Karpas-422 (cell line): ENCODE results near the gene FCN2. TPM values are rescaled to one million over a fixed set of nuclear protein-coding genes. Genes with fewer than 3 reads are reported as not detected.

Experiments used
- DNase-seq: peaks from one replicate; pipeline ENCODE4 v3.0.0-alpha.2; 2015
- H2AFZ ChIP-seq: fragments of 200-600 bp; sonication (generic); 2 replicates; pipeline ENCODE4 v1.6.1; 2014; ENCODE audit warnings: antibody characterized with exemption, low read length, mixed read lengths
- H3K27ac ChIP-seq: fragments of 200-600 bp; sonication (generic); 2 replicates; pipeline ENCODE4 v1.5.1; 2014; ENCODE audit warnings: mild to moderate bottlenecking, low read length, moderate library complexity
- H3K27me3 ChIP-seq: fragments of 200-600 bp; sonication (generic); 2 replicates; pipeline ENCODE4 v1.6.1; 2014; ENCODE audit warnings: low read length, mixed read lengths
- H3K36me3 ChIP-seq: fragments of 200-600 bp; sonication (generic); 2 replicates; pipeline ENCODE4 v1.6.1; 2014; ENCODE audit warnings: low read length, mixed read lengths; ENCODE audit not compliant: insufficient read depth
- H3K4me1 ChIP-seq: fragments of 200-600 bp; sonication (generic); 2 replicates; pipeline ENCODE4 v1.6.1; 2014; ENCODE audit warnings: mild to moderate bottlenecking, low read length, mixed read lengths
- H3K4me2 ChIP-seq: fragments of 200-600 bp; sonication (generic); 2 replicates; pipeline ENCODE4 v1.6.1; 2014; ENCODE audit warnings: low read length, low read depth, mild to moderate bottlenecking; ENCODE audit not compliant: poor library complexity, severe bottlenecking
- H3K4me3 ChIP-seq: fragments of 200-600 bp; sonication (generic); 2 replicates; pipeline ENCODE4 v1.5.1; 2014; ENCODE audit warnings: mild to moderate bottlenecking, antibody characterized with exemption, low read length, mixed read lengths
- H3K79me2 ChIP-seq: fragments of 200-600 bp; sonication (generic); 2 replicates; pipeline ENCODE4 v1.6.1; 2014; ENCODE audit warnings: mild to moderate bottlenecking, low read length, mixed read lengths
- H3K9ac ChIP-seq: fragments of 200-600 bp; sonication (generic); 2 replicates; pipeline ENCODE4 v1.6.0; 2014; ENCODE audit warnings: low read length
- H3K9me2 ChIP-seq: fragments of 200-600 bp; sonication (generic), shearing (Covaris generic); replicated peaks from 2 replicates; pipeline ENCODE4 v1.6.0; 2014; ENCODE audit warnings: mild to moderate bottlenecking, low read length, moderate library complexity; ENCODE audit not compliant: insufficient read depth
- H3K9me3 ChIP-seq: fragments of 300-700, 200-600 bp; sonication (generic); 2 replicates; pipeline ENCODE4 v1.6.1; 2014; ENCODE audit warnings: low read length, mixed read lengths
- H4K20me1 ChIP-seq: fragments of 200-600 bp; sonication (generic); 2 replicates; pipeline ENCODE4 v1.6.1; 2014; ENCODE audit warnings: mild to moderate bottlenecking, antibody characterized with exemption, low read length, low read depth; ENCODE audit not compliant: insufficient read depth
- total RNA-seq: library from RNA; depleted of rRNA; stranded (reverse); fragments of >200 nt; shearing (Covaris generic); gene quantifications from 2 replicates; pipeline ENCODE4 v1.2.3, GENCODE V29; 2014; ENCODE audit warnings: low replicate concordance; rRNA removed

The FCN2 gene
- total RNA-seq: not detected in 2 replicates

DNA sequence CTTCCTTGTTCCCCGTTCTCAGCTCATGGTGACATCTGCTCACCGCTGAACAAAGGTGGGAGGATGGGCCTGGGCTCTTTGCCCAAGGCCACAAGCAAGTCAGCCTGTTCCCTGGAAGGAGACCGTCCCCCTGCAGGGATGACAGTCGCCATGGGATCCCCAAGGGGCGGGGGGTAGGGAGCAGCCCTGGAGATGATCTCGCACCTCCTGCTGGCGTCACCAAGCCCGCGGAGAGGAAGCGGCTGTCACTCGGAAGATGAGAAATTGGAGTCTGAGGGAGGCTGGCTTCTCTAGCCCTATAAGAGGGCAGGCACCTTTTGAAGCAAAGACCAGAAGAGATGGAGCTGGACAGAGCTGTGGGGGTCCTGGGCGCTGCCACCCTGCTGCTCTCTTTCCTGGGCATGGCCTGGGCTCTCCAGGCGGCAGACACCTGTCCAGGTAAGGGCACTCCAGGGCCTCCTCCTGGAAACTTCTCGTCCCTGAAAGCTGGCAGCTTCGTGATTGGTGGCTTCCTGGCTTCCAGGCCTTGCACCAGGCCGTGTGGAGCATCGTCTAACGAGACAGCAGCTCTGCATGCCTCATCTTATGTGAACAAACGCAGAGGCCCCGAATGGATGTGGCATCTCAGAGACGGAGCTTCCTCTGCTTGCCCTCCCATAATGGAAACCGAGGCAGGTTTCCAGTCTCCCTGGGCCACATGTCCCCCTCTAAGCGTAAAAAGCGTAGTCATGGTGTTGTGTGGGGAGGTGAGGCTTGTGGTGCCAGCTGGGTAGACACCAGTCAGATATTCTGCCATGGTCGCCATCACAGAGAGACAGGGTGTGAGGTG is at the start of gene FCN2:
FCN2 (plus strand) TSS at position 327 of the 829 bp plus-strand sequence; CDS start at position 339, 12 bp downstream.
- H3K79me2 ChIP-seq: no peaks in the 10 kb centered on the region
- H3K9me2 ChIP-seq: peaks cover 2% of the 10 kb centered on the region
- H3K27ac ChIP-seq: no peak within 1 kb of the TSS
- H3K9me3 ChIP-seq: no peaks in the 10 kb centered on the region
- H4K20me1 ChIP-seq: no peaks in the 10 kb centered on the region
- no peaks in the 10 kb centered on the region for H3K36me3 ChIP-seq
- no peak for DNase-seq
- no peak within 1 kb of the TSS for H3K4me2 ChIP-seq
- no peaks in the 10 kb centered on the region for H3K27me3 ChIP-seq
- H3K4me1 ChIP-seq: no peaks in the 10 kb centered on the region
- H3K9ac ChIP-seq: no peak within 1 kb of the TSS
- no peak within 1 kb of the TSS for H3K4me3 ChIP-seq
- H2AFZ ChIP-seq: no peak within 1 kb of the TSS

DNA sequence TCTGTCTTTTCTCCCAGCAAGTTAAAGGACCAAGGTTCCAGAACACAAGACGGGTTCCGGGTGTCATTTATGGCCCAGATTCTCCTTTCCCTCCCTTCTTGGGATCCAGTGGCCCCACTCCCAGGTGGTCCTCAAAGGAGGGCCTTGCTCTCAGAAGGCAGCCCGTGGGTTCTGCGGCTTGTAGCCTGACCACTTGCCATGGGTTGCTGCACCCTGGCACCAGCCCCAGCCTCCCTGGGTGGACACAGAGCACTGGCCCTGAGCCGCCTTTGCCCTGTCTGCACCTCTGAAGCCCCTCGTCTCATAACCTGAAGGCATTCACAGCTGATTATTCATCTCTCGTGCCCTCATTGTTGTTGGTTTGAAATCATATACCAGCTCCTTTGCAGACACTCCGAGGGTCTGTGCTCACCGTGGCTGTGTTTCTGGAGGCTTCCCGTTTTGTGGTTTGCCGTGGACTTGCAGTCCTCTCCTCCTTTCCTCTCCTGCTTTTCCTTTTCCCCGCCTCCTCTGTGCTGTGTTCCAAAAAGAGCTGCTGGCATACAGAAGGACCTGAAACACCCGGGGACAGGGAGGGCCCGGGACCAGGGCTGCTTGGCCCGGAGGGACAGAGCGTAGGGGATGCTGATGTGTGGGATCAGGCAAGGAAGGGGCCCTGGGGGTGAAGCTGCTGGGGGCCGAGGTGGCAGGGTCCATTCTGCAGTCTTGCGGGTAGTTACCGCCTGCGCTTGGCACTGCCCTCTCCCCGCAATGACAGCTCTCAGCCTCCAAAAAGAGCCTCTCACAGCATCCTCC is 49.5 kb upstream of the FCN2 start:
- Histone ChIP-seq H3K9ac (no peak overlapping the region), H3K4me3 (no peak overlapping the region), H3K4me1 (no peaks in the 10 kb centered on the region), H3K79me2 (no peaks in the 10 kb centered on the region), H3K27ac (no peak overlapping the region), H3K27me3 (no peaks in the 10 kb centered on the region), H2AFZ (no peak overlapping the region), H3K4me2 (no peak overlapping the region), H4K20me1 (no peaks in the 10 kb centered on the region), H3K9me3 (no peaks in the 10 kb centered on the region), H3K9me2 (no peaks in the 10 kb centered on the region), H3K36me3 (no peaks in the 10 kb centered on the region)
- DNase-seq: no peak

DNA sequence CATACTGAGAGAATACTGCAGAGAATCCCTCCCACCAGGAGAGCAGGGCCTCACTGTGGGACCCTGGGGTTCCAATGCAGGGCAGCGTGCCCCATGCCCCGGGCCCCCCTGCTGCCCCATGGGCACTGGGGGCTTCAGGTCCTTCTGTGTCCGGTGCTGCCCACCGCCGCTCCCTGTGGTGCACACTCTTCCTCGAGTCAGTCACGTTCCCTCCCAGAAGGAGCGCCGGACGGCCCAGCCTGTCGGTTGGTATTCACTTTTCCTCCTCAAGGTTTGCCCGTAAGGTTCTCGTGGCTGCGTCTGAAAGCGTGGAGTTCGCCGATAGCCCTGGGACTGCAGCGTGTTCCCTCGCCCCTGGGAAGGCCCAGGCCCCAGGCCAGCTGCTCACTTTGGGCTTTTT is 48.1 kb upstream of the FCN2 start:
- Histone ChIP-seq H3K36me3 (no peaks in the 10 kb centered on the region), H3K4me1 (no peaks in the 10 kb centered on the region), H3K9ac (no peak overlapping the region), H2AFZ (no peak overlapping the region), H4K20me1 (no peaks in the 10 kb centered on the region), H3K27ac (no peak overlapping the region), H3K79me2 (no peaks in the 10 kb centered on the region), H3K4me2 (no peak overlapping the region), H3K4me3 (no peak overlapping the region), H3K9me2 (no peaks in the 10 kb centered on the region), H3K27me3 (no peaks in the 10 kb centered on the region), H3K9me3 (no peaks in the 10 kb centered on the region)
- DNase-seq: no peak

DNA sequence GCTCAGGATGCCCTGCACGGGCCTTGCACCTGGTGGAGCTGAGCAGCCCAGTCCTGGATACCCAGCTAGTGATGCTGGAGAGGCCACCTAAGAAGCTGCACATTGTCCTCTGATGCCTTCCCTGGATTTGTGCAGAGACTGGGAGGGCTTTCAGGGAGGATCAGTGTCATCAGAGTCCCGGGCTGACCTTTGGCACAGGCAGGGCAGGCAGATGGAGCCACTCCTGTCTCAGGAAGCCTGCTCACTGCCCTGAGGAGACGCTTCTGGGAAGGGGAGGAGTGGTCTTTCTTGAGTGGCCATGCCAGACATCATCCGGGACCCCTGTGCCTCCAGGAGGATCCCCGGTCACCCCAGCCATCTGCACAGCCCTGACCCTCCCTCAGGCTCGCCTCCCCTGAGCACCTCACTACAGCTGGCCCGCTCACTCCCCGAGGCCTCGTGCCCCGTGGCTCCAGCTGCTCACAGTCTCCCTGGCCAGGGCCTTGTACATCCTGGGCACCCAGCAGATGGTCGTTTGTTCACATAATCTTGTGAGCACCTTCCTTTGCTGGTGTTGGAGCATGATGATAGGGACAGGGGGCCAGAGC is 47.2 kb upstream of the FCN2 start:
- Histone ChIP-seq H2AFZ (no peak overlapping the region), H3K27me3 (no peaks in the 10 kb centered on the region), H3K36me3 (no peaks in the 10 kb centered on the region), H3K4me3 (no peak overlapping the region), H3K9me3 (no peaks in the 10 kb centered on the region), H3K4me2 (no peak overlapping the region), H3K9ac (no peak overlapping the region), H3K79me2 (no peaks in the 10 kb centered on the region), H4K20me1 (no peaks in the 10 kb centered on the region), H3K9me2 (no peaks in the 10 kb centered on the region), H3K4me1 (no peaks in the 10 kb centered on the region), H3K27ac (no peak overlapping the region)
- DNase-seq: no peak

DNA sequence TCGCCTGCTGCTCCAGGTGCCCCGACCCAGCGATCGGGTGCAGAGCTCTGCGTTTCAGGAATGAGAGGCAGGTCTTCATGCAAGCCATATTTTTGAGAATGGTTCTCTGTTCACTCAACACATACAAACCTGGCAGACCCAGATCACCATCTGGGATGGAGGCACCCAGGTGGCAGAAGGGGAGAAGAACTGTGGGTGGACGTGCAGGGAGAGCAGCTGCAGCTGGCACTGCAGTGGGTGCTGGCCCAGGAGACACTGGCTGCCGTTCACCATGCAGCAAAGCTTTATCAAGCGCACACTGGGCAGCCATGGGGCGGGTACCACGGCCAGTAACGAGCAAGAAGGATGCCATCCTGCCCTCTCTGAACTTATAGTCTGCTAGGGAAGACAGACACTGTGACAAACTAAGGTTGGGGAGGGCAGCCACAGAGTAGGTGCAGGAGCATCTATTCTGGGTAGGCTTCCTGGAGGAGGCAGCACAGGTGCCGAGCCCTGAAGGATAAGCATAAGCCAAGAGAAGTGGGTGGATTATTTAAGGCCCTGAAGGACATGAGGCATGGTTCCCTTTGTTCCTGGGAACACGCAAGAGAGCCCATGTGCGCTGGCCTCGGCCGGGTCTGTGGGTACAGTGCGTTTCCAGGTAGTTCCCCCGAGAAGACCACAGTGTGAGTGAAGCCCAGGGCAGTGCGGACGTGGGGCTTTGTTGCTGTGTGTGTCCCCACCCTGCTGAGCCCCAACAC is 46.2 kb upstream of the FCN2 start:
- H3K4me2 ChIP-seq: no peak overlapping the region
- no peaks in the 10 kb centered on the region for H3K4me1 ChIP-seq
- H4K20me1 ChIP-seq: no peaks in the 10 kb centered on the region
- no peak overlapping the region for H3K4me3 ChIP-seq
- no peaks in the 10 kb centered on the region for H3K9me3 ChIP-seq
- DNase-seq: no peak
- no peaks in the 10 kb centered on the region for H3K36me3 ChIP-seq
- H2AFZ ChIP-seq: no peak overlapping the region
- H3K27me3 ChIP-seq: no peaks in the 10 kb centered on the region
- H3K9me2 ChIP-seq: no peaks in the 10 kb centered on the region
- no peak overlapping the region for H3K27ac ChIP-seq
- H3K9ac ChIP-seq: no peak overlapping the region
- no peaks in the 10 kb centered on the region for H3K79me2 ChIP-seq

DNA sequence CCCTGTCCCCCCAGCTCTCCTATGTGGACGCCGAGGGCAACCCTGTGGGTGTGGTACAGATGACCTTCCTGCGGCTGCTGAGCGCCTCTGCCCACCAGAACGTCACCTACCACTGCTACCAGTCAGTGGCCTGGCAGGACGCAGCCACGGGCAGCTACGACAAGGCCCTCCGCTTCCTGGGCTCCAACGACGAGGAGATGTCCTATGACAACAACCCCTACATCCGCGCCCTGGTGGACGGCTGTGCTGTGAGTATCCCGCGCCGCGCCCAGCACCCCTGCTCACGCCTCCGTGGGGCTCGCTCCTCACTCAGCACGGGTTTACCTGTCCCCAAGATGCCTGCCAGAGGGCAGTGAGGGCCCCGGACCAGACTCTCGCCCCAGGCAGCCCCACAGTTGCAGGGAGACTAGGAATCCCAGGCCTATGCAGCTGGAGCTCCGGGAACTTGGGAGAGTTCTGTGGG is 45.6 kb upstream of the FCN2 start:
- no peak overlapping the region for H3K9ac ChIP-seq
- no peak for DNase-seq
- H3K4me3 ChIP-seq: no peak overlapping the region
- no peaks in the 10 kb centered on the region for H3K4me1 ChIP-seq
- H3K27me3 ChIP-seq: no peaks in the 10 kb centered on the region
- H2AFZ ChIP-seq: no peak overlapping the region
- H3K27ac ChIP-seq: no peak overlapping the region
- no peaks in the 10 kb centered on the region for H3K9me2 ChIP-seq
- H4K20me1 ChIP-seq: no peaks in the 10 kb centered on the region
- no peaks in the 10 kb centered on the region for H3K79me2 ChIP-seq
- H3K4me2 ChIP-seq: no peak overlapping the region
- no peaks in the 10 kb centered on the region for H3K36me3 ChIP-seq
- no peaks in the 10 kb centered on the region for H3K9me3 ChIP-seq

DNA sequence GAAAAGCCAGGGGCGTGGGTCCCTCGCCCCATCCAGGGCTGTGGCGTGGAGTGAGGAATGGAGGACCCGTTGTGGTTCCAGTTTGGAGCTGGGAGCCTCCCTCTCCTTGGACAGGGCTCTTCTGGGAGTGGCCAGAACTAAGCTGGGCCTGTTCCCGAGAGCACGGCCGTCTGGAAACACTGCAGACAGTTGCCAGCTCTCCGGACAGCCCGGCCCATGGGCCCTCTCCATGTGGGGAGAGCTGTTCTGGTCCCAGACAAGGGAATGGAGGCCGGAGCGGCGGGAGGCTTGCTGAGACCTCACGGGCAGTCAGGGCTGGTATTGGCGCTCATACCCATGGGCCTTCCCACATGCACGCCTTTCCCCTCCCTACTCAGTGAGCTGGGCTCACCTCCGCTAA is 45.2 kb upstream of the FCN2 start:
- Histone ChIP-seq H3K9me3 (no peaks in the 10 kb centered on the region), H3K9ac (no peak overlapping the region), H3K4me1 (no peaks in the 10 kb centered on the region), H3K27ac (no peak overlapping the region), H3K9me2 (no peaks in the 10 kb centered on the region), H3K4me2 (no peak overlapping the region), H2AFZ (no peak overlapping the region), H3K27me3 (no peaks in the 10 kb centered on the region), H3K79me2 (no peaks in the 10 kb centered on the region), H3K36me3 (no peaks in the 10 kb centered on the region), H3K4me3 (no peak overlapping the region), H4K20me1 (no peaks in the 10 kb centered on the region)
- DNase-seq: no peak
